Panc1 (cell line): ENCODE data around the gene TSHZ1.

Experiments
- CTCF ChIP-seq: fragments of 450-650 bp; IDR thresholded peaks from 2 replicates; pipeline ENCODE4 v1.5.1; 2017; ENCODE audit warnings: mild to moderate bottlenecking
- POLR2AphosphoS5 ChIP-seq: IDR thresholded peaks from 2 replicates; pipeline ENCODE4 v1.6.1; 2012; ENCODE audit warnings: mild to moderate bottlenecking, low read depth, low read length, moderate library complexity
- REST ChIP-seq, 2 experiments: IDR thresholded peaks; 2 replicates each; pipeline ENCODE4 v1.6.1; 2011 to 2012; ENCODE audit warnings: low read depth in 2 of 2, control low read depth in 1 of 2, low read length in 1 of 2, mild to moderate bottlenecking in 1 of 2, moderate library complexity in 1 of 2; ENCODE audit not compliant: insufficient read depth in 1 of 2
- SIN3A ChIP-seq: IDR thresholded peaks from 2 replicates; pipeline ENCODE4 v1.6.1; 2012; ENCODE audit warnings: low read depth, mild to moderate bottlenecking, low read length, moderate library complexity, borderline replicate concordance; ENCODE audit not compliant: insufficient read depth

- TF ChIP-seq CTCF: no peak
- TF ChIP-seq REST (IDR thresholded peaks at IDR 0.05; ENCODE audit: insufficient read depth in 1 of 2, low read depth in 2 of 2, low read length in 1 of 2): no peak
- no peak for TF ChIP-seq SIN3A
- no peak for TF ChIP-seq POLR2AphosphoS5
Observed at GRCh38 chr18:75240433-75240832, 29.8 kb downstream of the TSHZ1 start.
